Measurements from ENCODE around the gene EPB42.
"Not testable (repeated sequence)": the region's sequence is repeated elsewhere in the genome, so short reads cannot be mapped to it uniquely, and the experiment has no call there.

The EPB42 gene

GRCh38 chr15:43242616-43243015, 21.8 kb upstream of the EPB42 start:
- DNase-seq (ENCODE audit: extremely low read depth in 1 of 2, low read depth in 1 of 2) = no peak

- no peak for DNase-seq (ENCODE audit: extremely low read depth in 1 of 2, low read depth in 1 of 2)
These were observed 20.3 kb upstream of the EPB42 start for GRCh38 chr15:43241100-43241499.

GRCh38 chr15:43239732-43240491, 19.1 kb upstream of the EPB42 start:
- DNase-seq (ENCODE audit: extremely low read depth in 1 of 2, low read depth in 1 of 2) = no peak

- no peak for DNase-seq (ENCODE audit: extremely low read depth in 1 of 2, low read depth in 1 of 2)
These were observed 17.9 kb upstream of the EPB42 start for GRCh38 chr15:43238671-43239131.

- DNase-seq (ENCODE audit: extremely low read depth in 1 of 2, low read depth in 1 of 2) = no peak
These were observed 17.1 kb upstream of the EPB42 start for GRCh38 chr15:43237842-43238470.

- no peak for DNase-seq (ENCODE audit: extremely low read depth in 1 of 2, low read depth in 1 of 2)
These were observed 14.7 kb upstream of the EPB42 start for GRCh38 chr15:43235536-43235935.

- DNase-seq (ENCODE audit: extremely low read depth in 1 of 2, low read depth in 1 of 2) = no peak
These were observed 11.6 kb upstream of the EPB42 start for GRCh38 chr15:43232289-43232874.

- DNase-seq (ENCODE audit: extremely low read depth in 1 of 2, low read depth in 1 of 2) = no peak
These were observed 9.9 kb upstream of the EPB42 start for GRCh38 chr15:43230640-43231115.

- DNase-seq (ENCODE audit: extremely low read depth in 1 of 2, low read depth in 1 of 2) = no peak
These were observed 9.2 kb upstream of the EPB42 start for GRCh38 chr15:43229977-43230376.

GRCh38 chr15:43226436-43227305, 5.9 kb upstream of the EPB42 start:
- DNase-seq (ENCODE audit: extremely low read depth in 1 of 2, low read depth in 1 of 2) = no peak

GRCh38 chr15:43225950-43226255, 5.1 kb upstream of the EPB42 start:
- not testable (repeated sequence) for DNase-seq (ENCODE audit: extremely low read depth in 1 of 2, low read depth in 1 of 2)

GRCh38 chr15:43225201-43225949, 4.6 kb upstream of the EPB42 start:
- DNase-seq (ENCODE audit: extremely low read depth in 1 of 2, low read depth in 1 of 2) = peak in 1 of 2 donors; percentile 30

- DNase-seq (ENCODE audit: extremely low read depth in 1 of 2, low read depth in 1 of 2) = no peak
These were observed 604 bp upstream of the EPB42 start for GRCh38 chr15:43221422-43221821.

- no peak for DNase-seq (ENCODE audit: extremely low read depth in 1 of 2, low read depth in 1 of 2)
These were observed 589 bp downstream of the EPB42 start for GRCh38 chr15:43219929-43220928.

- no peak for DNase-seq (ENCODE audit: extremely low read depth in 1 of 2, low read depth in 1 of 2)
These were observed 1.7 kb downstream of the EPB42 start for GRCh38 chr15:43218908-43219706.

GRCh38 chr15:43215961-43216360, 4.9 kb downstream of the EPB42 start:
- DNase-seq (ENCODE audit: extremely low read depth in 1 of 2, low read depth in 1 of 2) = no peak

GRCh38 chr15:43214592-43215295, 6.1 kb downstream of the EPB42 start:
- DNase-seq (ENCODE audit: extremely low read depth in 1 of 2, low read depth in 1 of 2) = no peak

GRCh38 chr15:43214169-43214568, 6.6 kb downstream of the EPB42 start:
- DNase-seq (ENCODE audit: extremely low read depth in 1 of 2, low read depth in 1 of 2) = no peak

Measured in stimulated activated CD8-positive, alpha-beta memory T cell treated with anti-CD3 and anti-CD28 coated beads, Interleukin-7, amount 100 ng/mL, for 48 hours (primary cell).